ENCODE measurements around the gene CCDC148. TPM values are rescaled to one million over a fixed set of nuclear protein-coding genes. Genes with fewer than 3 reads are reported as not detected.

Gene CCDC148
- total RNA-seq, 4 donors from 2014 or later, result not detected

DNA sequence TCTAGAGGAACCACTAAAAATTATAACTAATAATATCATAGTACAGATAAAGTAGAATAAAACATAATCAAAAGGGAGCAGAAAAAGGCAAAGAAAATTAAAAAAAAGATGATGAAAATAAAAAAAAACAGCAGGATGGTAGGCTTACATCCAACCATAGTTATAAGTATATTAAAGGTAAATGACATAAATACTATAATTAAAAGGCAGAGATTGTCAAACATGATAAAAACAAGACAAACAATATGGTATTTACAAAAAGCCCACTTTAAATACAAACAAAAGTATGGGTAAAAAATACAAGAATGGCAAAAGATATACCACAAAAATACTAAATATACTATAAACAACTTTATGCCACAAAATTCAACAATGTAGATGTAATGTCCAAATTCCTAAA lies 24.4 kb downstream of the CCDC148 start:
- DNase-seq, result no peak
- H3K27me3 ChIP-seq, result no peaks in the 10 kb centered on the region

DNA sequence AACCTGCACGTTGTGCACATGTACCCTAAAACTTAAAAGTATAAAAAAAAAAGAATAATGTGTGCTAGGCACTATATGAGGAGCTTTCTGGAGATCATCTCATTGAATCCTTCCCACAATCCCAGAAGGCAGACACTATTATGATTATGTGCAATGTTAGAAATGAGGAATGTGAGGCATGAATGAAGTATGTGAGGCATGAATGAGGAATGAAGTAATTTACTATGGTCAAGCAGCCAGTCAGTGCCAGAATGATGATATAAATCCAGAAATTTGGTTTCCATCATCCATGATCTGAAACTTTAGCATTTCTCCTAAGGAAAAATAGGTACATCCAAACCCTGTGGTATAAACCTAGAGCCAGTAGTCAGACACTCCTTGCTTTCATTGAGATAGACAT lies 42.0 kb downstream of the CCDC148 start:
- Histone ChIP-seq H3K9me3 (peaks cover 0 to 9% (median 0%) of the 10 kb centered on the region in 4 donors), H3K4me3 (no peak overlapping the region), H3K4me1 (no peaks in the 10 kb centered on the region), H3K27ac (no peak overlapping the region), H3K36me3 (no peaks in the 10 kb centered on the region), H3K27me3 (no peaks in the 10 kb centered on the region)
- TF ChIP-seq, protein P1, sequence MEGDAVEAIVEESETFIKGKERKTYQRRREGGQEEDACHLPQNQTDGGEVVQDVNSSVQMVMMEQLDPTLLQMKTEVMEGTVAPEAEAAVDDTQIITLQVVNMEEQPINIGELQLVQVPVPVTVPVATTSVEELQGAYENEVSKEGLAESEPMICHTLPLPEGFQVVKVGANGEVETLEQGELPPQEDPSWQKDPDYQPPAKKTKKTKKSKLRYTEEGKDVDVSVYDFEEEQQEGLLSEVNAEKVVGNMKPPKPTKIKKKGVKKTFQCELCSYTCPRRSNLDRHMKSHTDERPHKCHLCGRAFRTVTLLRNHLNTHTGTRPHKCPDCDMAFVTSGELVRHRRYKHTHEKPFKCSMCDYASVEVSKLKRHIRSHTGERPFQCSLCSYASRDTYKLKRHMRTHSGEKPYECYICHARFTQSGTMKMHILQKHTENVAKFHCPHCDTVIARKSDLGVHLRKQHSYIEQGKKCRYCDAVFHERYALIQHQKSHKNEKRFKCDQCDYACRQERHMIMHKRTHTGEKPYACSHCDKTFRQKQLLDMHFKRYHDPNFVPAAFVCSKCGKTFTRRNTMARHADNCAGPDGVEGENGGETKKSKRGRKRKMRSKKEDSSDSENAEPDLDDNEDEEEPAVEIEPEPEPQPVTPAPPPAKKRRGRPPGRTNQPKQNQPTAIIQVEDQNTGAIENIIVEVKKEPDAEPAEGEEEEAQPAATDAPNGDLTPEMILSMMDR (IDR thresholded peaks at IDR 0.05), result no peak
- no peak for TF ChIP-seq POLR2A (IDR thresholded peaks at IDR 0.05)
- no peak for DNase-seq

More for the DNA sequence above, 24.4 kb downstream of the CCDC148 start:
- H3K36me3 ChIP-seq, result no peaks in the 10 kb centered on the region
- TF ChIP-seq, protein P1 (IDR thresholded peaks at IDR 0.05), result no peak
- no peak for TF ChIP-seq POLR2A (IDR thresholded peaks at IDR 0.05)
- H3K9me3 ChIP-seq, result no peaks in the 10 kb centered on the region
- no peaks in the 10 kb centered on the region for H3K4me1 ChIP-seq
- H3K4me3 ChIP-seq, result no peak overlapping the region
- H3K27ac ChIP-seq, result no peak overlapping the region

DNA sequence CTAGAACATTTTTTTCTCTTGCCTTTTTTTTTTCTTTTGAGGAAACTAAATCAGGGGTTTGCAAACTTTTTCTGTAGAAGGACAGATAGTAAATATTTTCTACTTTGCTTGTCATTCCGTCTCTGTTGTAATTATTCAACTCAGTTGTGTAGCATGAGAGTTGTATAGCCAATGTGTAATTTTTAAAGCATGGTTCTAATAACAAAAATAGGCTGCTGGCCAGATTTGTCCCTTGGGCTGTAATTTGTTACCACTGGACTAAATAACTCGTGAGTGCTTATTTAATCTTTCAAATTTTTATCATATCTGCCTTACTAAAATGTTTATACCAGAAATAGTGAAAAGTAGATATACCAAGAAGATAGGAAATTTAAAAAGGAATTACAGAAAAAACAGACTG lies 43.0 kb downstream of the CCDC148 start:
- TF ChIP-seq, protein P1 (IDR thresholded peaks at IDR 0.05), result no peak
- no peak for TF ChIP-seq POLR2A (IDR thresholded peaks at IDR 0.05)
- Histone ChIP-seq H3K27me3 (no peaks in the 10 kb centered on the region), H3K4me1 (no peaks in the 10 kb centered on the region), H3K36me3 (no peaks in the 10 kb centered on the region), H3K9me3 (peaks cover 0 to 9% (median 0%) of the 10 kb centered on the region in 4 donors), H3K27ac (no peak overlapping the region), H3K4me3 (no peak overlapping the region)
- DNase-seq, result no peak

DNA sequence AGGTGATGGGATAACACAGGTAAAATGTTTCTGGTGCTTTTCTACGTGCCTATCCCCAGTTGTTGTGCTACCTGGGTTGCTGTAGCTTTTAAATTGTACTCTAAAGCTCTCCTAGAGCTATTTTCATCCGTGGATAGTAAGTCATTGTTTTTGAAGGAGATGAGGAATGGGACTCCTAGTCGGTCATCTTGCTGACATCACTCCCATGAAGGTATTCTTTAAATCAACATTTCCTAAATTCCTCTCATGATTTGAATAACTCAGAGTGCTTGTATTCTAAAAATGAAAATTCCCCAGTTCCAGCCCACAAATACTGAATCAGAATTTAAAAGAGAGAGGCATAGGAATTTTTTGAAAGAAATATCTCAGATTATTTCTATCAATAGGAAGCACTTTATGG lies 44.3 kb downstream of the CCDC148 start:
- no peak for DNase-seq
- H3K27ac ChIP-seq, result no peak overlapping the region
- no peaks in the 10 kb centered on the region for H3K27me3 ChIP-seq
- H3K4me1 ChIP-seq, result no peaks in the 10 kb centered on the region
- H3K9me3 ChIP-seq, result peaks cover 0 to 9% (median 0%) of the 10 kb centered on the region in 4 donors
- no peak overlapping the region for H3K4me3 ChIP-seq
- H3K36me3 ChIP-seq, result no peaks in the 10 kb centered on the region
- TF ChIP-seq POLR2A (IDR thresholded peaks at IDR 0.05), result no peak
- TF ChIP-seq, protein P1 (IDR thresholded peaks at IDR 0.05), result no peak

DNA sequence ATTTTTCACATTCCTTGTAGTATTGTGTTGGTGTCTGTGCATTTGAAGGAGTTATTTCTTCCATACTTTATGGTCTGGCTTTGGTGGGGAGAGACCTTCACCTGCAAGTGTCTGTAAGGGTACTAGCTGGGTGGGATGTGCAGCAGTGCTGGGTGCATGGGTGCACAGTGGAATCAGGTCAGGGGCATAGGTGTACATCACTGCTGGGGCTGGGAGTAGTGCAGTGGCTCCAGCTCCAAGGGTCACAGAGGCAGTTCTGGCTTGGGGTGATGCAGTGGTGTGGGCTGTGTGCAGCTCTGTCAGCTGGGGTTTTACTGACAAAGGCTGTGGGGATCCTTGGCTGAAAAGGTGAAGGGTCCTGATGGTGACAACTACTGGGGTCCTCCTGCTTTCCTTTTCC lies 44.8 kb downstream of the CCDC148 start:
- no peaks in the 10 kb centered on the region for H3K36me3 ChIP-seq
- H3K27me3 ChIP-seq, result no peaks in the 10 kb centered on the region
- no peak overlapping the region for H3K27ac ChIP-seq
- DNase-seq, result no peak
- H3K4me1 ChIP-seq, result no peaks in the 10 kb centered on the region
- H3K9me3 ChIP-seq, result peaks cover 0 to 9% (median 0%) of the 10 kb centered on the region in 4 donors
- TF ChIP-seq, protein P1 (IDR thresholded peaks at IDR 0.05), result no peak
- no peak overlapping the region for H3K4me3 ChIP-seq

DNA sequence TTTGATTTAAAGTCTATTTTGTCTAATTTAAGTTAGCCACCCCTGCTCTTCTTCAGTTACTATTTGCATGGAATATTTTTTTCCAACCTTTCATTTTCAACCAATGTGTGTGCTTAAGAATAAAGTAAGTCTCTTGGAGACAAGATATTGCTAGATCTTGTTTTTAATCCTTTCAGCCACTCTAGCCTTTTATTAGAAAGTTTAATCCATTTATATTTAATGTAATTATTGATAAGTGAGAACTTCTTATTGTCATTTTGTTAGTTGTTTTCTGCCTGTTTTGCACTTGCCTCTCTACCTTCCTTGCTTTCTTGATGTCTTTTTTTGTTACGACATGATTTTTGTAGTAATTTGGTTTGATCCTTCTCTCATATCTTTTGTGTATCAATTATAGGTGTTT lies 46.4 kb downstream of the CCDC148 start:
- H3K36me3 ChIP-seq, result no peaks in the 10 kb centered on the region
- no peaks in the 10 kb centered on the region for H3K27me3 ChIP-seq
- TF ChIP-seq POLR2A (IDR thresholded peaks at IDR 0.05), result no peak
- TF ChIP-seq, protein P1 (IDR thresholded peaks at IDR 0.05), result no peak
- DNase-seq, result no peak
- no peak overlapping the region for H3K27ac ChIP-seq
- H3K9me3 ChIP-seq, result no peaks in the 10 kb centered on the region
- no peaks in the 10 kb centered on the region for H3K4me1 ChIP-seq
- no peak overlapping the region for H3K4me3 ChIP-seq

Data from Peyer's patch (tissue), 4 donors.